ENCODE measurements around the gene ADAM17. TPM values are rescaled to one million over a fixed set of nuclear protein-coding genes. Genes with fewer than 3 reads are reported as not detected.

Gene ADAM17
- total and polyA plus RNA-seq, 9 of the 15 experiments (the other 6 are each of a cell fraction or from before 2014, with no cell fraction given), result 5.8 to 30.0 (median 19.0) TPM

GRCh38 chr2:9593925-9594324 lies 38.3 kb upstream of the ADAM17 start (continued):
- no peak for TF ChIP-seq ZBTB26 (CRISPR knock-in tag; IDR thresholded peaks at IDR 0.05)
- no peak for TF ChIP-seq POLR2A (conservative IDR thresholded peaks at IDR 0.05)

- no peaks in the 10 kb centered on the region; the same call in 1 of the 2 replicates for H4K20me1 ChIP-seq (replicated peaks; ENCODE audit: control insufficient read depth, insufficient read depth, low read length)
- H3K4me1 ChIP-seq (replicated peaks in 1 of 2; ENCODE audit: control insufficient read depth in 2 of 2, insufficient read depth in 2 of 2, low read length in 2 of 2), result peaks cover 5 to 20% of the 10 kb centered on the region in 2 experiments; a peak in 3 of 5 replicates
- peaks cover 54% of the 10 kb centered on the region for H3K36me3 ChIP-seq (ENCODE audit: control insufficient read depth, insufficient read depth, low read length)
- H3K27ac ChIP-seq (ENCODE audit: extremely low read depth, low read depth, low read length), result no peak overlapping the region
- ChIA-PET CTCF (ENCODE audit: low intra/inter-chr PET ratio) (no interaction called here), POLR2A (interaction anchor here (0.7 kb wide), 1 partner anchor 128 kb away, joined by 5 read pairs; no protein-coding TSS in a partner anchor)
- no peak for FAIRE-seq
- no peak for TF ChIP-seq SMARCA4 (IDR thresholded peaks at IDR 0.05)
- peaks cover 65% of the 10 kb centered on the region for H3K79me2 ChIP-seq (ENCODE audit: control insufficient read depth, insufficient read depth, low read length)
- H3K9me1 ChIP-seq (ENCODE audit: control insufficient read depth, insufficient read depth, low read length), result no peaks in the 10 kb centered on the region
- H3K27me3 ChIP-seq (ENCODE audit: control insufficient read depth in 2 of 2, insufficient read depth in 2 of 2, low read length in 2 of 2), result no peaks in the 10 kb centered on the region
- H3K9ac ChIP-seq (ENCODE audit: insufficient read depth in 1 of 2, low read depth in 2 of 2, low read length in 2 of 2), result no peak overlapping the region
- intact Hi-C loops (cut with micrococcal nuclease) (no loop called here), in situ Hi-C loops (cut with MboI) (no loop called here)
- ATAC-seq, result no peak
- BruUV-seq (replicated peaks), result no TSS peak
- DNase-seq (ENCODE audit: extremely low read depth in 1 of 4, low spot score in 3 of 4), result no peak
- no peak overlapping the region for H3K4me3 ChIP-seq
- 81% methylated on average over 3 of the region's 3 CpGs for WGBS (ENCODE audit: insufficient coverage, low coverage, missing lambda C conversion rate)
- H3K4me2 ChIP-seq (ENCODE audit: insufficient read depth, low read length), result no peak overlapping the region
- no peaks in the 10 kb centered on the region for H3K9me3 ChIP-seq (replicated peaks; ENCODE audit: control insufficient read depth, insufficient read depth, low read depth, low read length)
- no peak overlapping the region for H2AFZ ChIP-seq (ENCODE audit: low read depth, low read length)
Observed at GRCh38 chr2:9592699-9593098, 37.1 kb upstream of the ADAM17 start.

- Histone ChIP-seq H3K9ac (ENCODE audit: insufficient read depth in 1 of 2, low read depth in 2 of 2, low read length in 2 of 2) (no peak overlapping the region), H4K20me1 (replicated peaks; ENCODE audit: control insufficient read depth, insufficient read depth, low read length) (no peaks in the 10 kb centered on the region; the same call in 1 of the 2 replicates), H3K9me1 (ENCODE audit: control insufficient read depth, insufficient read depth, low read length) (no peaks in the 10 kb centered on the region), H3K27ac (ENCODE audit: extremely low read depth, low read depth, low read length) (no peak overlapping the region), H3K36me3 (ENCODE audit: control insufficient read depth, insufficient read depth, low read length) (peaks cover 71% of the 10 kb centered on the region), H3K27me3 (ENCODE audit: control insufficient read depth in 2 of 2, insufficient read depth in 2 of 2, low read length in 2 of 2) (no peaks in the 10 kb centered on the region), H2AFZ (ENCODE audit: low read depth, low read length) (no peak overlapping the region), H3K4me2 (ENCODE audit: insufficient read depth, low read length) (no peak overlapping the region), H3K4me3 (no peak overlapping the region), H3K9me3 (replicated peaks; ENCODE audit: control insufficient read depth, insufficient read depth, low read depth, low read length) (no peaks in the 10 kb centered on the region), H3K4me1 (replicated peaks in 1 of 2; ENCODE audit: control insufficient read depth in 2 of 2, insufficient read depth in 2 of 2, low read length in 2 of 2) (peaks cover 0 to 12% of the 10 kb centered on the region in 2 experiments; a peak in 3 of 5 replicates), H3K79me2 (ENCODE audit: control insufficient read depth, insufficient read depth, low read length) (peaks cover 49% of the 10 kb centered on the region)
- FAIRE-seq, result no peak
- 85% methylated on average over 3 of the region's 3 CpGs for WGBS (ENCODE audit: insufficient coverage, low coverage, missing lambda C conversion rate)
- no peak for TF ChIP-seq PHB2 (IDR thresholded peaks at IDR 0.05; ENCODE audit: low read depth)
- TF ChIP-seq ARID3B (CRISPR knock-in tag; IDR thresholded peaks at IDR 0.05; ENCODE audit: borderline replicate concordance), result no peak
- TF ChIP-seq ZBTB7A (IDR thresholded peaks at IDR 0.05; ENCODE audit: borderline replicate concordance, control insufficient read depth, low read depth, low read length), result no peak
- no peak for TF ChIP-seq ZEB2 (IDR thresholded peaks at IDR 0.05)
- no peak for TF ChIP-seq SIN3A (IDR thresholded peaks at IDR 0.05; ENCODE audit: borderline replicate concordance in 2 of 2, control insufficient read depth in 1 of 2, low read depth in 2 of 2, low read length in 2 of 2)
- no peak for TF ChIP-seq IRF2 (CRISPR knock-in tag; IDR thresholded peaks at IDR 0.05)
- no peak for TF ChIP-seq FOXJ3 (CRISPR knock-in tag; IDR thresholded peaks at IDR 0.05)
- intact Hi-C loops (cut with micrococcal nuclease), result no loop called here
- BruUV-seq (replicated peaks), result no TSS peak
- ChIA-PET POLR2A (no interaction called here), CTCF (ENCODE audit: low intra/inter-chr PET ratio) (no interaction called here)
- DNase-seq (ENCODE audit: extremely low read depth in 1 of 4, low spot score in 3 of 4), result no peak
- in situ Hi-C loops (cut with MboI), result no loop called here
- no peak for ATAC-seq
Observed at GRCh38 chr2:9590641-9591040, 35.0 kb upstream of the ADAM17 start.
